ENCODE measurements around the gene RBBP5. TPM values are rescaled to one million over a fixed set of nuclear protein-coding genes. Genes with fewer than 3 reads are reported as not detected.

The RBBP5 gene
- total RNA-seq, 2 donors from 2014 or later = 17.8 to 23.6 TPM

GRCh38 chr1:205057808-205058575 lies 63.8 kb downstream of the RBBP5 start:
- no peaks in the 10 kb centered on the region for H3K9me3 Mint-ChIP-seq
- 91 to 92% methylated on average over 13 to 19 of the region's 19 CpGs for WGBS, 2 experiments (ENCODE audit: insufficient coverage in 1 of 2, insufficient read length in 1 of 2)
- no peak for TF ChIP-seq CTCF (conservative IDR thresholded peaks at IDR 0.05)

DNA sequence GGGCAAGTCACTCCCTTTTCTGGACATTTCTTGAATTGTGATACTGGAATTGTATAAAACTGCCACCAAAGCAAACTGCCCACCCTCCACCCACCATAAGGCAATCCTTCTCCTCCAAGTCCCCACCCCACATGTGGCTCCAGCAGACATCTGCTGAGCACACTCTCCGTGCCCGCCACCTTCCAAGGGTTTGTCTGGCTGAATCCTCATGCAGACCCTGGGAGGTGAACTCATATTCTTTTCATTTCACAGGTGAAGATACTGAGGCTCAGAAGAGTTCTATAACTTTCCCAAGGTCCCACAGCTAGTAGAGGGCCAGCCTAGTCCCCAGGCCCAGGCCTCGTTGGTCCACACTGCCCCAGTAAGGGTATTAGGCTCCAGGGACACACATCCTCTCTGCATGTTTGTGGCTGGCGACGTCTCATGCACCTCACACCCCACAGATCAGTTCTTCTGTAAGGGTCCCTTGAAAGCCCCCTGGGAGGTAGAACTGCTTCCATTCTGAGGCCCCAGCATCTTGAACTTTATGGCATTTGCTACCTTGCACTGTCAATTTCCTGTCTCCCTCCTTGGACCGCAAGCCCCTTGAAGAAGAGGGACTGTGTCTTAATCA lies 64.7 kb downstream of the RBBP5 start:
- no peak overlapping the region for H3K27ac Mint-ChIP-seq
- Histone ChIP-seq H3K27ac (ENCODE audit: low read depth, low read length) (peak overlapping the region; percentile 78), H3K27me3 (ENCODE audit: control insufficient read depth, insufficient read depth, low read length, poor library complexity, severe bottlenecking) (no peaks in the 10 kb centered on the region), H3K36me3 (ENCODE audit: control insufficient read depth, insufficient read depth, low read length) (no peaks in the 10 kb centered on the region), H3K9ac (ENCODE audit: extremely low read depth, low read length, poor library complexity, severe bottlenecking) (no peak overlapping the region), H3K4me3 (ENCODE audit: low read length) (no peak overlapping the region), H3K4me1 (ENCODE audit: control insufficient read depth, insufficient read depth, low read length) (no peaks in the 10 kb centered on the region), H3K9me3 (ENCODE audit: control insufficient read depth, low read length) (no peaks in the 10 kb centered on the region)
- no peaks in the 10 kb centered on the region for H3K36me3 Mint-ChIP-seq (ENCODE audit: low read depth)
- peaks cover 16% of the 10 kb centered on the region for H3K27me3 Mint-ChIP-seq (ENCODE audit: insufficient read depth)
- 89 to 100% methylated on average over 2 to 6 of the region's 6 CpGs for WGBS, 2 experiments (ENCODE audit: insufficient coverage in 1 of 2, insufficient read length in 1 of 2)
- H3K4me1 Mint-ChIP-seq = no peaks in the 10 kb centered on the region
- H3K9me3 Mint-ChIP-seq = no peaks in the 10 kb centered on the region
- DNase-seq = no peak
- no peak overlapping the region for H3K4me3 Mint-ChIP-seq
- no peak for TF ChIP-seq CTCF (conservative IDR thresholded peaks at IDR 0.05)

More at GRCh38 chr1:205057808-205058575, 63.8 kb downstream of the RBBP5 start:
- H3K4me1 ChIP-seq (ENCODE audit: control insufficient read depth, insufficient read depth, low read length) = no peaks in the 10 kb centered on the region
- H3K27ac ChIP-seq (ENCODE audit: low read depth, low read length) = no peak overlapping the region
- H3K4me3 ChIP-seq (ENCODE audit: low read length) = no peak overlapping the region
- H3K27me3 ChIP-seq (ENCODE audit: control insufficient read depth, insufficient read depth, low read length, poor library complexity, severe bottlenecking) = no peaks in the 10 kb centered on the region
- H3K4me1 Mint-ChIP-seq = no peaks in the 10 kb centered on the region
- no peak for DNase-seq
- no peaks in the 10 kb centered on the region for H3K36me3 ChIP-seq (ENCODE audit: control insufficient read depth, insufficient read depth, low read length)
- H3K9me3 ChIP-seq (ENCODE audit: control insufficient read depth, low read length) = no peaks in the 10 kb centered on the region
- H3K4me3 Mint-ChIP-seq = no peak overlapping the region
- H3K27me3 Mint-ChIP-seq (ENCODE audit: insufficient read depth) = peaks cover 16% of the 10 kb centered on the region
- H3K9ac ChIP-seq (ENCODE audit: extremely low read depth, low read length, poor library complexity, severe bottlenecking) = no peak overlapping the region
- no peak overlapping the region for H3K27ac Mint-ChIP-seq
- no peaks in the 10 kb centered on the region for H3K36me3 Mint-ChIP-seq (ENCODE audit: low read depth)

- peaks cover 22% of the 10 kb centered on the region for H3K27me3 Mint-ChIP-seq (ENCODE audit: insufficient read depth)
- peak overlapping the region; percentile 78 for H3K27ac ChIP-seq (ENCODE audit: low read depth, low read length)
- no peak overlapping the region for H3K27ac Mint-ChIP-seq
- 89 to 91% methylated on average over 11 to 13 of the region's 13 CpGs for whole genome bisulfite sequencing, 2 experiments (ENCODE audit: insufficient coverage in 1 of 2, insufficient read length in 1 of 2)
- no peak for TF ChIP-seq CTCF (conservative IDR thresholded peaks at IDR 0.05)
- H3K27me3 ChIP-seq (ENCODE audit: control insufficient read depth, insufficient read depth, low read length, poor library complexity, severe bottlenecking) = no peaks in the 10 kb centered on the region
- H3K4me1 Mint-ChIP-seq = no peaks in the 10 kb centered on the region
- no peak for DNase-seq
- no peaks in the 10 kb centered on the region for H3K36me3 ChIP-seq (ENCODE audit: control insufficient read depth, insufficient read depth, low read length)
- H3K4me3 ChIP-seq (ENCODE audit: low read length) = no peak overlapping the region
- no peaks in the 10 kb centered on the region for H3K4me1 ChIP-seq (ENCODE audit: control insufficient read depth, insufficient read depth, low read length)
- H3K4me3 Mint-ChIP-seq = no peak overlapping the region
- H3K36me3 Mint-ChIP-seq (ENCODE audit: low read depth) = no peaks in the 10 kb centered on the region
- no peaks in the 10 kb centered on the region for H3K9me3 Mint-ChIP-seq
- no peaks in the 10 kb centered on the region for H3K9me3 ChIP-seq (ENCODE audit: control insufficient read depth, low read length)
- H3K9ac ChIP-seq (ENCODE audit: extremely low read depth, low read length, poor library complexity, severe bottlenecking) = no peak overlapping the region
These were observed 65.6 kb downstream of the RBBP5 start for GRCh38 chr1:205056188-205056611.
